Fibroblast of lung (primary cell): ENCODE data around the gene PDE4D. TPM values are rescaled to one million over a fixed set of nuclear protein-coding genes. Genes with fewer than 3 reads are reported as not detected.

Source experiments
- DNase-seq, 2 donors: peaks; one replicate each; pipeline versions ENCODE4 v3.0.0 to v3.0.0-alpha.2; 2010; ENCODE audit warnings: low read depth in 2 of 2
- H2AFZ ChIP-seq: 2 replicates; pipeline ENCODE4 v1.5.1; 2012; ENCODE audit warnings: low read length, control low read depth, inconsistent platforms
- H3K27ac ChIP-seq: 2 replicates; pipeline ENCODE4 v1.5.1; 2011; ENCODE audit warnings: low read length, control low read depth; ENCODE audit not compliant: insufficient read depth
- H3K27me3 ChIP-seq: 2 replicates; pipeline ENCODE4 v1.5.1; 2011; ENCODE audit warnings: mild to moderate bottlenecking, low read length; ENCODE audit not compliant: control insufficient read depth, insufficient read depth
- H3K36me3 ChIP-seq: 2 replicates; pipeline ENCODE4 v1.5.1; 2011; ENCODE audit warnings: low read length; ENCODE audit not compliant: control insufficient read depth, insufficient read depth
- H3K4me1 ChIP-seq: 2 replicates; pipeline ENCODE4 v1.5.1; 2011; ENCODE audit warnings: low read length; ENCODE audit not compliant: control insufficient read depth, insufficient read depth; ENCODE audit errors: extremely low read depth
- H3K4me2 ChIP-seq: 2 replicates; pipeline ENCODE4 v1.5.1; 2011; ENCODE audit warnings: low read length, control low read depth; ENCODE audit not compliant: insufficient read depth; ENCODE audit errors: extremely low read depth
- H3K4me3 ChIP-seq, 4 experiments: fragments of 200-600 bp in 1 of 4; sonication (generic) in 1 of 4; replicated peaks in 1 of 4; 2 replicates each; pipeline ENCODE4 v1.5.1; 2011 to 2016; ENCODE audit warnings: low read length in 4 of 4, low read depth in 3 of 4, mild to moderate bottlenecking in 3 of 4, control low read depth in 2 of 4, inconsistent platforms in 1 of 4, mixed read lengths in 1 of 4; ENCODE audit not compliant: insufficient read depth in 1 of 4; ENCODE audit errors: control extremely low read depth in 1 of 4
- H3K79me2 ChIP-seq: 2 replicates; pipeline ENCODE4 v1.5.1; 2012; ENCODE audit warnings: mild to moderate bottlenecking, low read length, inconsistent platforms; ENCODE audit not compliant: control insufficient read depth, insufficient read depth
- H3K9ac ChIP-seq: 2 replicates; pipeline ENCODE4 v1.5.1; 2011; ENCODE audit warnings: mild to moderate bottlenecking, low read length, control low read depth; ENCODE audit not compliant: insufficient read depth
- H3K9me3 ChIP-seq: 2 replicates; pipeline ENCODE4 v1.5.1; 2012; ENCODE audit warnings: low read depth, low read length; ENCODE audit not compliant: control insufficient read depth, insufficient read depth
- H4K20me1 ChIP-seq: 2 replicates; pipeline ENCODE4 v1.5.1; 2011; ENCODE audit warnings: low read length; ENCODE audit not compliant: control insufficient read depth, insufficient read depth; ENCODE audit errors: extremely low read depth
- CTCF ChIP-seq, 2 donors: IDR thresholded peaks in 1 of 2; conservative IDR thresholded peaks in 1 of 2; 1 replicate in 1 of 2; 2 replicates in 1 of 2; pipeline ENCODE4 v1.5.1; 2011 to 2012; ENCODE audit warnings: low read length in 2 of 2, control low read depth in 1 of 2, inconsistent platforms in 1 of 2, low read depth in 1 of 2, mild to moderate bottlenecking in 1 of 2
- EZH2 ChIP-seq: IDR thresholded peaks from 2 replicates; pipeline ENCODE4 v1.5.1; 2012; ENCODE audit warnings: low read length, control low read depth, mild to moderate bottlenecking; ENCODE audit errors: missing control alignments
- polyA plus RNA-seq, 2 donors: library from polyadenylated mRNA; depleted of rRNA in 1 of 2; stranded (reverse) in 1 of 2; unstranded in 1 of 2; fragments of >200 nt; gene quantifications; 2 replicates each; pipeline ENCODE4 v1.2.1, GENCODE V29; 2011 to 2012; ENCODE audit warnings: missing spikeins in 1 of 2
- total RNA-seq: library from RNA; depleted of rRNA; stranded (reverse); fragments of >200 nt; gene quantifications from 2 replicates; pipeline ENCODE4 v1.2.1, GENCODE V29; 2014

PDE4D gene
- total and polyA plus RNA-seq, 2 donors (not counting 1 experiment from before 2014, with no cell fraction given), result 2.1 to 8.3 TPM

DNA sequence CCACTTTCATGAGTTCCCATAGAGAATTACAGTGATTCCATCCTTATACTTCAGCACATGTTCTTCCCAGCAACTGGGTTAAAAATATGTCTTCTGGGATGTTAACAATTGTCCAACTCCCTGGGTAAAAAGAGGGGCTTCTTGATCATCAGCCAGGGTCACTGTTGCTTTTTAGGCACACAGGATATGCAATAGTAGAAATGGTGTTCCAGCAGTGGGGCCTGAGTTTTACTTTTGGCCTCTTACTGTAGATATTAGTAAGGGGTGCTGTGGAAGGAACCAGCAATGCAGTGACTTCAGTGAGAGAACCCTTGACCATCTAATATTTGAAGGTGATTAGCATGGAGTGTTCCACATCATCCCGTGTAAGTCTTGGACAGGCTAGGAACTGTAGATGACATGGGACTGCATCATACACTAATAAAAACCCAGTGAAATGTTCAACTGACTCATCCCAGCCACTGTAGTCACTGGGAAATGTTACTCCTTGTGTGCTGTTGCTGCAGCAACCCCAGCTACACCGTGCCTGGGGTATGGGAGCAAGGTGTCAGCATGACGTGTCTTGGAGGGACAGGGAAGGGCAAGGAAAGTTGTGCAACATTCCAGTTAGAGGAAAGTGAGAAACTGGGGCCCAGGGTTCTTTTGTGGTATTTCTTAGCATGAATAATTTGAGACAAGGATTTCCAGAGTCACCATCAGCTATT lies 699.8 kb downstream of the PDE4D start:
- H3K27ac ChIP-seq, result no peak overlapping the region
- H2AFZ ChIP-seq, result no peak overlapping the region
- no peaks in the 10 kb centered on the region for H3K4me1 ChIP-seq
- no peak overlapping the region for H3K4me3 ChIP-seq
- no peak overlapping the region for H3K9ac ChIP-seq
- H3K9me3 ChIP-seq, result no peaks in the 10 kb centered on the region
- no peaks in the 10 kb centered on the region for H3K79me2 ChIP-seq
- no peak overlapping the region for H3K4me2 ChIP-seq
- H4K20me1 ChIP-seq, result no peaks in the 10 kb centered on the region
- no peaks in the 10 kb centered on the region for H3K27me3 ChIP-seq
- DNase-seq, result peak; percentile 94 to 95
- no peaks in the 10 kb centered on the region for H3K36me3 ChIP-seq
- TF ChIP-seq CTCF (conservative IDR thresholded peaks at IDR 0.05 in 1 of 2, IDR thresholded peaks at IDR 0.05 in 1 of 2; ENCODE audit: low read depth in 1 of 2, low read length in 2 of 2) (no peak), EZH2 (no peak)

DNA sequence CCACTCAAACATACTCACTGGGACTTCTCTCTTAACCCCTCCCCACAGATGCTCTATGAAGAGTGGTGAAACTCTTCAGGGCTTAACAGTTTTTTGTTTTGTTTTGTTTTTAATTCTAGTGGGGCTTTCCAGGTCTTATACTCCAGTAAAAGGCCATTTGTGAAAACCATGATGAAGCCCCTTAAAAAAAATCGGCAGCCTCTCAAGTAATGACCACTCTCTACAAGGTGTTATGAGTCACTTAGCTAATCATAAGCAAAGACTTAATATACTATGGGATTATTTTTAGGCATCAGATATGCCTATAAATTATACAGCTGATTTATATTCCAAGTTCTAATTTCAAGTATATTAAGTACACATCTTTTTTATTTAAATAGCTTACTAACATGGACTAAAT lies 702.8 kb downstream of the PDE4D start:
- H3K4me3 ChIP-seq, result no peak overlapping the region
- H2AFZ ChIP-seq, result no peak overlapping the region
- H3K27ac ChIP-seq, result no peak overlapping the region
- H3K9me3 ChIP-seq, result no peaks in the 10 kb centered on the region
- no peaks in the 10 kb centered on the region for H3K4me1 ChIP-seq
- H4K20me1 ChIP-seq, result no peaks in the 10 kb centered on the region
- H3K27me3 ChIP-seq, result no peaks in the 10 kb centered on the region
- H3K36me3 ChIP-seq, result no peaks in the 10 kb centered on the region
- H3K9ac ChIP-seq, result no peak overlapping the region
- no peak for TF ChIP-seq CTCF (conservative IDR thresholded peaks at IDR 0.05 in 1 of 2, IDR thresholded peaks at IDR 0.05 in 1 of 2; ENCODE audit: low read depth in 1 of 2, low read length in 2 of 2)
- no peak overlapping the region for H3K4me2 ChIP-seq
- no peaks in the 10 kb centered on the region for H3K79me2 ChIP-seq
- no peak for DNase-seq

DNA sequence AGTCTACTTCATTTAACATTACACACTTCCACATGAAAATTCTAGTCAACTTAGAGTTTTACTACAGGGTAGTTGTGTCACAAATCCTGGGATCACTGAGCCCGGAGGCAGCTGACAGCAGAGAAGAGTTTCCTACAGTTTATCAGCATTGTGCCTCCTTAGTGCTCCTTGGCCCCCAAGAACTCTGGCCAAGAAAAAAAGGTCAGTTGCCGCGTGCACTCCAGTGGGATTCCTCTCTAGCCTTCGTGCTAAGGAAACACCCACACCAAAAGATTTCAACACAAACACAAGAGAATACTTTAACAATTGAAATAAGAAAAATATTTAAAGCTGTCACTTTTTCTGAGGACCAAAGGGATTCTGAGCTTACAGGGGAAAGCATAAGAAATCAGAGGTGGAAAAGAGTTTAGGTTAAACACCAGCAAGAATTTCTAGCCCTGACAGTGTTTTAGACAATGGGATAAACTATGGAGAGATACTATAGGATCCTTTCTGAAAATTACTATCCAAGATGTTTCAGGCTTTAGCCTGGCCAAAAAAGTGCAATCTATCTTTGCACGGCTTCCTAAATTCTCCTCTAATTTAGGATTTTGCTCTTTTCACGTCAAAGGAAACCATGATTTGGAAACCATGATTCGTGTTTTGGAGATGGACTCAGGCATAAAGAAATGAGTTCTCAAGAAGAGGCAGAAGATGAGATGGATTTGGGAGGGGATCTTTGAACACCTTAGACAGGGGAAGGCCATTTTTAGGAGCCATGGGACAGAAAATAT lies 703.9 kb downstream of the PDE4D start:
- no peak overlapping the region for H3K4me3 ChIP-seq
- H3K9me3 ChIP-seq, result no peaks in the 10 kb centered on the region
- H4K20me1 ChIP-seq, result no peaks in the 10 kb centered on the region
- no peaks in the 10 kb centered on the region for H3K27me3 ChIP-seq
- no peaks in the 10 kb centered on the region for H3K36me3 ChIP-seq
- H3K4me1 ChIP-seq, result no peaks in the 10 kb centered on the region
- no peaks in the 10 kb centered on the region for H3K79me2 ChIP-seq
- no peak overlapping the region for H3K4me2 ChIP-seq
- no peak overlapping the region for H3K9ac ChIP-seq
- no peak overlapping the region for H2AFZ ChIP-seq
- DNase-seq, result no peak
- no peak overlapping the region for H3K27ac ChIP-seq
- TF ChIP-seq CTCF (conservative IDR thresholded peaks at IDR 0.05 in 1 of 2, IDR thresholded peaks at IDR 0.05 in 1 of 2; ENCODE audit: low read depth in 1 of 2, low read length in 2 of 2) (no peak), EZH2 (no peak)
